Transverse colon (tissue), 4 donors: ENCODE measurements around the gene APMAP. TPM values are rescaled to one million over a fixed set of nuclear protein-coding genes. Genes with fewer than 3 reads are reported as not detected.

Experiments used
- DNase-seq: peaks from one replicate; pipeline ENCODE4 v3.0.0-alpha.2; 2019
- H3K27ac ChIP-seq, 4 donors: fragments of 200-600 bp; sonication (generic); 2 replicates each; pipeline ENCODE4 v1.5.1; 2016 to 2018; ENCODE audit warnings: inconsistent platforms in 4 of 4
- H3K27me3 ChIP-seq: fragments of 200-600 bp; sonication (generic); 2 replicates; pipeline ENCODE4 v1.5.1; 2017; ENCODE audit warnings: inconsistent platforms
- H3K36me3 ChIP-seq, 4 donors: fragments of 200-600 bp; sonication (generic); 2 replicates each; pipeline ENCODE4 v1.5.1; 2017 to 2019; ENCODE audit warnings: inconsistent platforms in 4 of 4
- H3K4me1 ChIP-seq, 4 donors: fragments of 200-600 bp; sonication (generic); 2 replicates each; pipeline ENCODE4 v1.5.1; 2017 to 2020; ENCODE audit warnings: inconsistent platforms in 4 of 4
- H3K4me3 ChIP-seq, 4 donors: fragments of 200-600 bp; sonication (generic); 1 replicate in 1 of 4; 2 replicates in 3 of 4; pipeline versions ENCODE4 v1.5.1 to v1.6.1; 2017 to 2019; ENCODE audit warnings: inconsistent platforms in 4 of 4
- H3K9me3 ChIP-seq, 2 donors: fragments of 200-600 bp; sonication (generic); 2 replicates each; pipeline ENCODE4 v1.5.1; 2017 to 2019; ENCODE audit warnings: inconsistent platforms in 2 of 2
- EP300 ChIP-seq: sonication (generic); formaldehyde crosslinking; IDR thresholded peaks from one replicate; pipeline ENCODE4 v1.6.1; 2017; ENCODE audit warnings: antibody characterized with exemption, low read depth
- POLR2A ChIP-seq: fragments of 450-650 bp; IDR thresholded peaks from one replicate; pipeline ENCODE4 v1.6.1; 2016; ENCODE audit warnings: antibody characterized with exemption, mild to moderate bottlenecking, moderate library complexity
- POLR2AphosphoS5 ChIP-seq, 3 donors: sonication (generic); formaldehyde crosslinking; IDR thresholded peaks; one replicate each; pipeline ENCODE4 v1.6.1; 2016; ENCODE audit warnings: antibody characterized with exemption in 3 of 3
- WGBS, 2 donors: methylation state at CpG; one replicate each; pipeline ENCODE4 v1.1.5; 2018; ENCODE audit warnings: low coverage in 1 of 2; 5-methylcytosine and 5-hydroxymethylcytosine counted together
- in situ Hi-C, 4 donors: fragments of 200-750 bp; cut with MboI; loops; one replicate each; pipeline versions ENCODE4 v1.15.0 to v1.15.1; 2017; ENCODE audit warnings: low sequenced_read_pairs in 3 of 4, low pct_ligation_motif_present in 1 of 4, low pct_unique_long_range_greater_than_20kb in 1 of 4
- intact Hi-C: fragments of 100-400 bp; cut with DNase I; formaldehyde crosslinking; loops from one replicate; pipeline ENCODE4 v1.15.1; 2023; ENCODE audit warnings: low total_unique reads
- total RNA-seq, 4 donors: library from RNA; depleted of rRNA; stranded (reverse); fragments of >200 nt; gene quantifications; one replicate each; pipeline ENCODE4 v1.1.0, GENCODE V29; 2016
- TF ChIP-seq, protein P1 (sequence below), 5 experiments: fragments of 200-600 bp in 3 of 5; fragments of 450-650 bp in 2 of 5; sonication (generic) in 3 of 5; IDR thresholded peaks; 1 replicate in 2 of 5; 2 replicates in 3 of 5; pipeline ENCODE4 v1.5.1; 2016 to 2017; ENCODE audit warnings: antibody characterized with exemption in 5 of 5, inconsistent platforms in 3 of 5, mild to moderate bottlenecking in 2 of 5, moderate library complexity in 1 of 5

Gene APMAP
- total RNA-seq, 4 donors from 2014 or later = 14.9 to 88.6 (median 50.2) TPM

DNA sequence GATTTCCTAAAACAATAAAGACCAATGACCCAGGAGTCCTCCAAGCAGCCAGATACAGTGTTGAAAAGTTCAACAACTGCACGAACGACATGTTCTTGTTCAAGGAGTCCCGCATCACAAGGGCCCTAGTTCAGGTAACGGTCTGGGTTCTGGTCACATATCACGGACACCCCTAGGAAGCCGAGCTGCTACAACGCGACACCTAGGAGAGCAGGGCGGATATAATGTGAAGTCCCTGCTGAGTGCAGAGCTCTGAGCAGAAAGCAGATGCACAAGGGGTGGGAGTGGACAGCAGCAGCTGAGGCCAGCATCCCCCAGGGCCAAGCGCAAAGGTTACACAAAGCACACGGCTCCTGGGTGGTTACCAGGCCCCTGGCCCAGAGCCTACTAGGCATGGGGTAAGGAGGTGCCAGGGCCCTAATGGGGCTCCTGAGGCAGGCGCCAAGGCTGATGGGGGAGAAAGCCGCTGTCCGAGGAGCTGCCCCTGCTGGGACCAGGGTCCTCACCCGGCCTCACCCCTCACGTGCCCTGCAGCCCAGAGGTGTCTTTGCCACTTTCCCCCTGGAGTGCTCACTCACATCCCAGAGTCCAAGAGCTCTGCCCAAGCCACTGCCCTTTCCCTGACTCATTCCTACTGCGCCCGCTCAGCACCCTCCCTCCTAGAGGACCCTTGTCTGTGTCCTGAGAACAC, 35.1 kb downstream of the APMAP start:
- no peak overlapping the region for H3K4me3 ChIP-seq
- in situ Hi-C loops = no loop called here
- H3K27ac ChIP-seq = no peak overlapping the region
- H3K27me3 ChIP-seq = no peaks in the 10 kb centered on the region
- WGBS, 2 donors = 95 to 97% methylated on average over 6 to 16 of the region's 18 CpGs
- no peak for DNase-seq
- H3K36me3 ChIP-seq = peaks cover 0 to 8% (median 3%) of the 10 kb centered on the region in 4 donors
- peaks cover 0 to 2% (median 0%) of the 10 kb centered on the region in 4 donors for H3K4me1 ChIP-seq
- TF ChIP-seq POLR2A (no peak), POLR2AphosphoS5 (IDR thresholded peaks at IDR 0.05) (no peak), EP300 (no peak)
- TF ChIP-seq, protein P1, sequence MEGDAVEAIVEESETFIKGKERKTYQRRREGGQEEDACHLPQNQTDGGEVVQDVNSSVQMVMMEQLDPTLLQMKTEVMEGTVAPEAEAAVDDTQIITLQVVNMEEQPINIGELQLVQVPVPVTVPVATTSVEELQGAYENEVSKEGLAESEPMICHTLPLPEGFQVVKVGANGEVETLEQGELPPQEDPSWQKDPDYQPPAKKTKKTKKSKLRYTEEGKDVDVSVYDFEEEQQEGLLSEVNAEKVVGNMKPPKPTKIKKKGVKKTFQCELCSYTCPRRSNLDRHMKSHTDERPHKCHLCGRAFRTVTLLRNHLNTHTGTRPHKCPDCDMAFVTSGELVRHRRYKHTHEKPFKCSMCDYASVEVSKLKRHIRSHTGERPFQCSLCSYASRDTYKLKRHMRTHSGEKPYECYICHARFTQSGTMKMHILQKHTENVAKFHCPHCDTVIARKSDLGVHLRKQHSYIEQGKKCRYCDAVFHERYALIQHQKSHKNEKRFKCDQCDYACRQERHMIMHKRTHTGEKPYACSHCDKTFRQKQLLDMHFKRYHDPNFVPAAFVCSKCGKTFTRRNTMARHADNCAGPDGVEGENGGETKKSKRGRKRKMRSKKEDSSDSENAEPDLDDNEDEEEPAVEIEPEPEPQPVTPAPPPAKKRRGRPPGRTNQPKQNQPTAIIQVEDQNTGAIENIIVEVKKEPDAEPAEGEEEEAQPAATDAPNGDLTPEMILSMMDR (IDR thresholded peaks at IDR 0.05) = no peak
- no peaks in the 10 kb centered on the region for H3K9me3 ChIP-seq
- intact Hi-C loops = loop anchor here (10.0 kb wide), 1 partner anchor 1713 kb away; no protein-coding TSS in a partner anchor

DNA sequence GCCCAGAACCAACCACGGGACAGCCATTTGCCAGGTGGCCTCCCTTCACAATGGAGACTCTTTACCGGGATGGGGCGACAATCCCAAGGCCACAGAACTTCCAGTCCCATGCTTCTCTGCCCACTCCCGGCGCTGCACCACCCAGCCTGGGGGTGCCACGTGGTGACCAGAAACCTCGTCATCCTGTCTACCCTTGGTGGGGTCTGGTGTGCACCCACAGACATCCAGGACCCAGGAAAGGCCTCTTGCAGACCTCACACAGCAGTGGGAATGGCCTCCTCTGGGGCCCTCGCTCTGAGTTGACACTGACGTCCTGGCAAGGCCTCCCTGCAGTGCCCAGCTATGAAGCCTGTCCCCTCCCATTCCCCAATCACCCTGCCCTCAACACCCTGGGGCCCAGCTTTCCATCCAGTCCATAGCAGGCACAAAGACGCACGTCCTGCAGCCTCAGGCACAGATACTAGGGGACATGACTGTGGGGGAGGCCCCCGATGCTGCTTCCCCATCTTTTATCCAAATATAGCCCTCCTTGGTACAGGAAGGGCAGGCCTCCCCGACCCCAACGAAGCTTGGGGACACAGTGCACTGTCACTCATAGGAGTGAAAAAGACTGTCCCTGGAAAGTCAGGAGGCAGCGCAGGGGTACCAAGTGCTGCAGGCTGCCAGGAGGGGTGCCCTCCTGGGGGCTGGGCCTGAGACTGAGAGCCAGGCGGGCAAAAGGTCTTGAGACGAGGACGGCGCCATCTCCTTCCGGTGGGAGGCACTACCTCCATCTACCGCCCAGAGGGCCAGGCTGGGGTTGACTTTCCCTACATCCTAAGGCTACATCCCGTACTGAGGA, 36.3 kb downstream of the APMAP start:
- Histone ChIP-seq H3K4me3 (no peak overlapping the region), H3K27ac (no peak overlapping the region), H3K4me1 (peaks cover 0 to 2% (median 0%) of the 10 kb centered on the region in 4 donors), H3K9me3 (no peaks in the 10 kb centered on the region), H3K27me3 (no peaks in the 10 kb centered on the region), H3K36me3 (peaks cover 0 to 5% (median 2%) of the 10 kb centered on the region in 4 donors)
- in situ Hi-C loops = no loop called here
- no peak for DNase-seq
- no peak for TF ChIP-seq POLR2AphosphoS5 (IDR thresholded peaks at IDR 0.05)
- TF ChIP-seq POLR2A = no peak
- TF ChIP-seq, protein P1 (IDR thresholded peaks at IDR 0.05) = no peak
- TF ChIP-seq EP300 = no peak
- intact Hi-C loops = loop anchor here (10.0 kb wide), 1 partner anchor 1711 kb away; no protein-coding TSS in a partner anchor
- 95 to 100% methylated on average over 2 to 21 of the region's 22 CpGs for WGBS, 2 donors

DNA sequence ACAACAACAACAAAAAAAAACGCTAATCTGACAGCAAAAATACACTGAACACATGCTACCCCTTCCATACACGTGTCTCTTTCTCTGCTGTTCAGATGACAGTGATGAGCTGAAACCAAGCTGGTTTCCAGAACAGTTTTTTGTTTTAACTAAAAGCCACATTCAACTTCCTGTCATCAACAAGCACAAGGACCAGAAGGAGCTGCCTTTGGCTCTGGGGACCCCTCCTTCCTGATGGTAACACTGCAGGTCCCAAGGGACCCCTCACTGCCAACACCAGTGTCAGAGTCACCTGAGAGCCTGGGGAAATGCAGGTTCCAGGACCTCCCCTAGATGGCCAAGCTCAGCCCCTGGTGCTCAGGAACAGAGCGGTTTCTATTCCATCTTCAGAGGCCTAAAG, 37.5 kb downstream of the APMAP start:
- no peak for DNase-seq
- in situ Hi-C loops = no loop called here

More for the DNA sequence above, 37.5 kb downstream of the APMAP start:
- Histone ChIP-seq H3K9me3 (no peaks in the 10 kb centered on the region), H3K27ac (no peak overlapping the region), H3K27me3 (peaks cover 4% of the 10 kb centered on the region), H3K36me3 (peaks cover 0 to 5% (median 0%) of the 10 kb centered on the region in 4 donors), H3K4me1 (peaks cover 0 to 2% (median 0%) of the 10 kb centered on the region in 4 donors), H3K4me3 (no peak overlapping the region)
- TF ChIP-seq POLR2AphosphoS5 (IDR thresholded peaks at IDR 0.05) = no peak
- no peak for TF ChIP-seq EP300
- TF ChIP-seq, protein P1 (IDR thresholded peaks at IDR 0.05) = no peak
- no peak for TF ChIP-seq POLR2A
- intact Hi-C loops = loop anchor here (10.0 kb wide), 1 partner anchor 1710 kb away; no protein-coding TSS in a partner anchor
- 50 to 66% methylated on average over 2 to 3 of the region's 3 CpGs for WGBS, 2 donors
